Astrocyte of the spinal cord (primary cell): Measurements from ENCODE around the gene ARHGEF19.
"Not testable (repeated sequence)": the region's sequence is repeated elsewhere in the genome, so short reads cannot be mapped to it uniquely, and the experiment has no call there.

Experiments
- DNase-seq: peaks from one replicate; pipeline ENCODE4 v3.0.0; 2011; ENCODE audit warnings: low read depth, low spot score
- H3K4me3 ChIP-seq: 2 replicates; pipeline ENCODE4 v1.5.1; 2011; ENCODE audit warnings: low read depth, mild to moderate bottlenecking, low read length, moderate library complexity
- in situ Hi-C: cut with HindIII; loops from 2 replicates; pipeline ENCODE4 v1.10.0; 2017; ENCODE audit warnings: low sequenced_read_pairs
- TF ChIP-seq, protein P1 (sequence below): IDR thresholded peaks from 2 replicates; pipeline ENCODE4 v1.5.1; 2012; ENCODE audit warnings: low read depth, mild to moderate bottlenecking, low read length, inconsistent platforms

The ARHGEF19 gene

DNA sequence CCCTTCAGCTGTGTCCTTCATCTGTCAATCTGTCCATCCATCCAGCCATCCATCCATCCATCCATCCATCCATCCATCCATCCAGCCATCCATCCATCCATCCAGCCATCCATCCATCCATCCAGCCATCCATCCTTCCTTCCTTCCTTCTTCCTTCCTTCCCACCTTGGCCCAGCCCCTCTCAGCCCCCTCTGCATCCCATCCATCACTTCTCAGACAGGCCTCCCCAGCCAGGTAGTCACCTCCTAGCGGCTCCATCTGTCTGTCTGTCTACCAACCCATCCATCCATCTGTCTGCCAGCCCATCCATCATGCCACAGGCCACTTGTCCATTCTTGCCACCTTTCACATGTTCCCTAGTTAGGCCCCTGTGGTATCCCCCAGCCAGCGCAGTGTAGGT lies 46.3 kb downstream of the ARHGEF19 start:
- TF ChIP-seq, protein P1, sequence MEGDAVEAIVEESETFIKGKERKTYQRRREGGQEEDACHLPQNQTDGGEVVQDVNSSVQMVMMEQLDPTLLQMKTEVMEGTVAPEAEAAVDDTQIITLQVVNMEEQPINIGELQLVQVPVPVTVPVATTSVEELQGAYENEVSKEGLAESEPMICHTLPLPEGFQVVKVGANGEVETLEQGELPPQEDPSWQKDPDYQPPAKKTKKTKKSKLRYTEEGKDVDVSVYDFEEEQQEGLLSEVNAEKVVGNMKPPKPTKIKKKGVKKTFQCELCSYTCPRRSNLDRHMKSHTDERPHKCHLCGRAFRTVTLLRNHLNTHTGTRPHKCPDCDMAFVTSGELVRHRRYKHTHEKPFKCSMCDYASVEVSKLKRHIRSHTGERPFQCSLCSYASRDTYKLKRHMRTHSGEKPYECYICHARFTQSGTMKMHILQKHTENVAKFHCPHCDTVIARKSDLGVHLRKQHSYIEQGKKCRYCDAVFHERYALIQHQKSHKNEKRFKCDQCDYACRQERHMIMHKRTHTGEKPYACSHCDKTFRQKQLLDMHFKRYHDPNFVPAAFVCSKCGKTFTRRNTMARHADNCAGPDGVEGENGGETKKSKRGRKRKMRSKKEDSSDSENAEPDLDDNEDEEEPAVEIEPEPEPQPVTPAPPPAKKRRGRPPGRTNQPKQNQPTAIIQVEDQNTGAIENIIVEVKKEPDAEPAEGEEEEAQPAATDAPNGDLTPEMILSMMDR = no peak
- in situ Hi-C loops = no loop called here
- no peak for DNase-seq
- H3K4me3 ChIP-seq = no peak overlapping the region

DNA sequence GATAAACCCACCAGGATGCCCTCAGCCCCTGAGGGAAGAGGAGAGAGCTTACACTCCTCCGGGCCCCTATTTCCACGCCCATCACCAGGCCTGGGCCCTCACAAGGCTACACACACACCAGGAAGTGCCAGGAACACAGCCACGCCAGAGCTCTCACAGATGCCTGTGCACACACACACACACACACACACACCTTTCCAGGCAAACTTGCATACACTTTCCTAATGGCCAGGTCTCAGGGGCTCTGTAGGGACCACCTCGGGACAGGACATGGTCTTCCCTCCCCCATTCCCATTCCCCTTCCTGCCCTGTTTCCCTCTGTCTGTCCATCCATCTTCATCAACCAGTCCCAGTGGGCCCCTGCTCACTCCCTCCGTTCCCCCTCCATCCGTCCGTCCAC lies 46.9 kb downstream of the ARHGEF19 start:
- TF ChIP-seq, protein P1 = no peak

DNA sequence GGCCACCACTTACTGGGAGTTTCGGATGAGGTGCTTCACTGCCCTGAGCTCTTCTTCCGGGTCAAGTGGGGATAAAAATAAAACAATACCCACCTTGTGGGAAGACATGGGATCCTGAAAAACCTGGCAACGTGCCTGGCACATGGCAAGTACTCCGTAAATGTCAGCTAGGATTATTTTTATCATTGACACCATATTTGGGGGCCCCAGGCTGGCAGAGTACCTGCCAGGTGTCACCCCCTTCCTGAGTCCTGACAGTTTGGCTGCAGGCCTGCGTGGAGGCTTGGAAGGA lies 47.4 kb downstream of the ARHGEF19 start:
- TF ChIP-seq, protein P1 = no peak
- in situ Hi-C loops = no loop called here
- no peak overlapping the region for H3K4me3 ChIP-seq
- DNase-seq = no peak

More for the DNA sequence above, 46.9 kb downstream of the ARHGEF19 start:
- DNase-seq = no peak
- in situ Hi-C loops = no loop called here
- H3K4me3 ChIP-seq = no peak overlapping the region

DNA sequence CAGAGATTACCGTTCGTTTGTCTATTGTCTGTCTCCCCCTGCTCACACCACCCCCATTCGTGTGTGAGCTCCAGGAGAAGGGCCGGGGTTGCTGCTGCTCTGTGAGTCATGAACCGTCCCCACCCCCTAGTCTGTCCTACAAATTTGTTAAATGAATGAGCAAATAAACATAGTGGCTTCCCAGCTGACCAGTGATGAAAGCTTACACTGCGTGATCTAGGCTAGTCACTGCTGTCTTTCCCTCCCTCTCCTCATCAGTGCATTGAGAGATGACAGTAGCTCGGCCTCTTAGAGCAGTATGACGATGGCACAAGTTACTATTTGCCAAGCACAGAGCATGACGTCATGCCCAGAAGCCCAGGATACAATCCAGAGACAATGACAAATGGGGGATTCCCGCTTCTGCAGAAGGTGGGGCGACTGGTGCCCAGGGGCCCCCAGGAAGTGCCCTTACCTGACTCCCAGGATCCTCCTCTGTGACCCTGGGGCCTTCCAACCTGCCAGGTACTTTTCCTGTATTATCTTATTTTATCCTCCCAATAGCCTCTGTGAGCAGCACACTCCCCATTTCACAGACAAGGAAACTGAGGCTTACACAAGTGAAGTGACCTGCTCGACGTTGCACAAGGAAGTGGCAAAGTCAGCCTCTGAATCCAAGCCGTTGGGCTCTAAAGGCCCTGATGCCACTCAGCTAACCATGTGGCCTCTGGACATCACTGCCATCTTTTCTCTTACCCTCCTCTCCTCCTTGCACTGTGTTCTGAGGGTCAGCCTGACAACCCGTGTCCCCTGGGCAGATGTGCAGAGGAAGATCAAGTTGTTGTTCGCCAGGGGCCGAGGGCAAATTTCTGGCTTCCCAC lies 48.0 kb downstream of the ARHGEF19 start:
- TF ChIP-seq, protein P1 = no peak
- in situ Hi-C loops = no loop called here
- peak; percentile 97 for DNase-seq
- no peak overlapping the region for H3K4me3 ChIP-seq

DNA sequence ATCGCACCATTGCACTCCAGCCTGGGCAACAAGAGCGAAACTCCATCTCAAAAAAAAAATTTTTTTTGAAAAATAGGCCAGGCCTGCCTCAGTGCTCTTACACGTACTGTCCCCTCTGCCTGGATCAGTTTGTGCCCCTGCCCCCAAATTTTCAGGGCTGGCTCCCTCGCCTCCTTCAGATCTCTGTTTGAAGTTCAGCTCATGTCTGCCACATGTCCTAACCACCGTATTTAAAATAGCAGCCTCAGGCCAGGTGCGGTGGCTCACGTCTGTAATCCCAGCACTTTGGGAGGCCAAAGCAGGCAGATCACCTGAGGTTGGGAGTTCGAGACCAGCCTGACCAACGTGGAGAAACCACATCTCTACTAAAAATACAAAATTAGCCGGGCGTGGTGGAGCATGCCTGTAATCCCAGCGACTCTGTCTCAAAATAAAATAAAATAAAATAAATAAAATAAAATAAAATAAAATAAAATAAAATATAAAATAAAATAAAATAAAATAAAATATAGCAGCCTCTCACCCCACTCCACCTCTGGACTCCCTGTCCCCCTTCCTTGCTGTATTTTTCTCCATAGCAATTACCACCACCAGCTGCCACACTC lies 48.7 kb downstream of the ARHGEF19 start:
- DNase-seq, H3K4me3 ChIP-seq, in situ Hi-C loops: not testable (repeated sequence)

DNA sequence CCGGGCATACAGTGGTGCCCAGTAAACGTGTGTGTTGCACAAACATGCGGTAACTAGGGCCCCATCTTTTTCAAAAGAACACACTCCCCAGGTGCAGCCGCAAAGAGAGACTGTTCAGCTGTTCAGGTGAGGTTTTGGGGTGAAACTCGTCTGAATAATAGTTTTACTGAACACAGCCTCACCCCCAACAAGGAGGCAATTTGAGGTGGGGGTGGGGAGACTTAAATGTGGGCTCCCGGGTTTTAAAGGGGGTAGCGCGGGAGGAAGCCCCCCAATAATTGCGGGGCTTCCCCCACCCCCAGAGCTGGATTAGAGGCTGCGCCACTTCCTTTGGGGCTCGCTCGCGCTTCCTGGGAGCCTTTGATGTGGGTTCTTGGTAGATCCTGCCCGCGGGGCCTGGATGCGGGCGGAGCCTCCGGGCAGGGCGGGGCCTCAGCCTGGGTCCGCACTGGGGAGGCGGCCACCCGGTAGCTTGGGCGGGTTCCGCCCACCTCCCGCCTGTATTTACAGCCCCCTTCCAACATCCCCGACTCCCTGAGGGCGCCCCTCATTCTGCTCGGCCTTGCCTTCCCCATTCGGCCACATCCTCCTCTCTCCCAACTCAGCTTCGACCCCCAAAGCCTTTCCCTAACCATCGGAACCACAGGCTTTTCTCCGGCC lies 50.2 kb downstream of the ARHGEF19 start:
- TF ChIP-seq, protein P1 = no peak
- no peak for DNase-seq
- no peak overlapping the region for H3K4me3 ChIP-seq
- in situ Hi-C loops = no loop called here

DNA sequence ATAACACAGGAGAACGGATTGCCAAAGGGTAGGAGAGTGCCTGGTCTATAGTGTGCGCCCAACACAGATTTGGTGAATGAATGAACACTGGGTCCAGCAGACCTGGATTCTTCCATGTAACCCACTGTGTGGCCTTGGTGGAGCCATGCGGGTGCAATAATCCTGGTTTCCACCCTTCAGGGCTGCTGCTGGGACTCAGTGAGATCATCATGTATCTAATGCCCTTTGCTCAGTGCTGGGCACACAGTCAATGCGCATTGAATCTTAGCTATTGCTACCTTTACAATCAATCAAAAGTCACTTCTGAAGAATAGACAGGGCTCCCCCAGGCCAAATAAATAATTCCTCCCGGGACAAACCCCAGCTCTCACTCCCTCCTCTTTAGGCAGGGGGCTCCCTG lies 50.7 kb downstream of the ARHGEF19 start:
- in situ Hi-C loops = no loop called here
- DNase-seq = no peak
- TF ChIP-seq, protein P1 = no peak
- H3K4me3 ChIP-seq = no peak overlapping the region
